Progenitor cell of endocrine pancreas (in vitro differentiated cells): ENCODE measurements around the gene PLCB4. TPM values are rescaled to one million over a fixed set of nuclear protein-coding genes. Genes with fewer than 3 reads are reported as not detected.
"Not testable (repeated sequence)": the region's sequence is repeated elsewhere in the genome, so short reads cannot be mapped to it uniquely, and the experiment has no call there.

Source experiments
- DNase-seq: peaks from one replicate; pipeline ENCODE4 v3.0.0; 2021; ENCODE audit warnings: low spot score; ENCODE audit not compliant: unreplicated experiment
- H3K27ac Mint-ChIP-seq: 2 replicates; pipeline ENCODE4 v1.8.0; 2021; ENCODE audit warnings: mild to moderate bottlenecking, moderate library complexity, mixed read lengths
- H3K27me3 Mint-ChIP-seq: 2 replicates; pipeline ENCODE4 v1.8.0; 2021; ENCODE audit warnings: mixed read lengths
- H3K36me3 Mint-ChIP-seq: 2 replicates; pipeline ENCODE4 v1.8.0; 2022; ENCODE audit warnings: mixed read lengths; ENCODE audit not compliant: insufficient read depth
- H3K4me1 Mint-ChIP-seq: 2 replicates; pipeline ENCODE4 v1.8.0; 2021; ENCODE audit warnings: low read depth, mixed read lengths
- H3K4me3 Mint-ChIP-seq: 2 replicates; pipeline ENCODE4 v1.8.0; 2021; ENCODE audit warnings: low read depth, mild to moderate bottlenecking, moderate library complexity, mixed read lengths
- H3K9me3 Mint-ChIP-seq: 2 replicates; pipeline ENCODE4 v1.8.0; 2021; ENCODE audit warnings: low read depth, mixed read lengths
- total RNA-seq: library from RNA; stranded (reverse); gene quantifications from 2 replicates; pipeline ENCODE4 v1.2.1, GENCODE V29; 2021
- TF ChIP-seq, protein P1 (sequence below): fragments of 200-600 bp; sonication (generic); IDR thresholded peaks from one replicate; pipeline ENCODE4 v1.5.0; 2021; ENCODE audit warnings: antibody characterized with exemption, mild to moderate bottlenecking; ENCODE audit not compliant: unreplicated experiment

PLCB4 gene
- total RNA-seq, 1 donor from 2014 or later: 17.2 TPM

DNA sequence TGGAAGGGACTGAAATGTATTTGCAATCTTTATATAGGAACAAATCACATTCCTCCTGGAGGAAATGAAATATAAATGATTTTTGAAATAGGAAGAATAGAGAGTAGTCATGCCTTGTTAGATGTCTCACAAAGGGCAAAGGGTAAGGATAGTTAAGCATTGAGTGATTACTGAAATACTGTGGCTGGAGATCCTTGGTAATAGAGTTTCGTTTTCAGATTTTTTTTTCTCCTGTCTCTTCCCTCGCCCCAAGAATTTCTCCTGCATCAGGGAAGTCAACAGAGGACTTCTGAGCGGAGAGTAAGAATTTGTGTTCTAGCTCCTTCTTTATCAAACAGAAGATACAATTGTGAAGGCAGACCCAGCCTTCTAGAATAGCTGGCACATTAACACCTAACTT, 79.4 kb downstream of the PLCB4 start:
- Mint-ChIP-seq H3K36me3 (peaks cover 5% of the 10 kb centered on the region), H3K4me1 (no peaks in the 10 kb centered on the region), H3K27ac (no peak overlapping the region), H3K27me3 (no peaks in the 10 kb centered on the region), H3K9me3 (peaks cover 13% of the 10 kb centered on the region), H3K4me3 (no peak overlapping the region)
- DNase-seq: no peak
- TF ChIP-seq, protein P1, sequence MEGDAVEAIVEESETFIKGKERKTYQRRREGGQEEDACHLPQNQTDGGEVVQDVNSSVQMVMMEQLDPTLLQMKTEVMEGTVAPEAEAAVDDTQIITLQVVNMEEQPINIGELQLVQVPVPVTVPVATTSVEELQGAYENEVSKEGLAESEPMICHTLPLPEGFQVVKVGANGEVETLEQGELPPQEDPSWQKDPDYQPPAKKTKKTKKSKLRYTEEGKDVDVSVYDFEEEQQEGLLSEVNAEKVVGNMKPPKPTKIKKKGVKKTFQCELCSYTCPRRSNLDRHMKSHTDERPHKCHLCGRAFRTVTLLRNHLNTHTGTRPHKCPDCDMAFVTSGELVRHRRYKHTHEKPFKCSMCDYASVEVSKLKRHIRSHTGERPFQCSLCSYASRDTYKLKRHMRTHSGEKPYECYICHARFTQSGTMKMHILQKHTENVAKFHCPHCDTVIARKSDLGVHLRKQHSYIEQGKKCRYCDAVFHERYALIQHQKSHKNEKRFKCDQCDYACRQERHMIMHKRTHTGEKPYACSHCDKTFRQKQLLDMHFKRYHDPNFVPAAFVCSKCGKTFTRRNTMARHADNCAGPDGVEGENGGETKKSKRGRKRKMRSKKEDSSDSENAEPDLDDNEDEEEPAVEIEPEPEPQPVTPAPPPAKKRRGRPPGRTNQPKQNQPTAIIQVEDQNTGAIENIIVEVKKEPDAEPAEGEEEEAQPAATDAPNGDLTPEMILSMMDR: no peak

DNA sequence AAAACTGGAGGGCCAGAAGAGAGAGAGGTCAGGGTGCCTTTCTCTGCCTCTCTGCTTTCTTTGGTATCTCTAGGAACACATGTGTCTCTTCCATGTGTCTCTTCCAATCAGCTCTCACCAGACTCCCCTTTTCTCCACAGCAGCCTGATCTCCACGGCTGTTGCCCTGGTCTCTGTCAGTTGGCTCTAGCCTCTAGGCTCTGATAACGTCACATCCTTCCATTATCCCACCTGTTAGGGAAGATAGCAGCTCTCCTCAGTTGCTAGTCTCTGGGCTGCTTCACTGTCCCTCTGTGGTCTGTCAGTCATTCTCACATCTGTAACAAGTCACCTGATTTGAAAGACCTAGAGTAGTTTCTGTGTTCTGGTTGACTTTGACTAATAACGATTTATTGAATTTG, 80.2 kb downstream of the PLCB4 start:
- TF ChIP-seq, protein P1: no peak
- Mint-ChIP-seq H3K4me1 (no peaks in the 10 kb centered on the region), H3K4me3 (no peak overlapping the region)

DNA sequence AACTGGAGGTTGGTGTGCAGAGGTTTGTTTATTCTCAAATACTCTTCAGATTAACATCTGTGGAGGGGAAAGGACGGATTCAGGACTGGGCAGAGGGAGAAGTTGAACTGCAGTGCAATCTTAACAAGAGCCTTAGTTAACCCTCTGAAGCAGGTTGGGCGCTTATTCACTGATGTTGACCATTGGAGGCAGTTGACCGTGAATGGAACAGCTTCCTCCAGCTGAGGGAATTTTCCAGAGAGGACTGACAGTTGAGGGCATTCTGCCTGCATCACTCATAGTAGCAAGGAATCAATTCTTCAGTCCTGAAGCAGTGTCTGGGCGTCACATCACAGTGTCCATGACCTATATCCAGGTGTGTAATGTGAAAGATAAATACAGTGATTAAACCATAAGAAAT, 80.9 kb downstream of the PLCB4 start:
- no peak overlapping the region for H3K27ac Mint-ChIP-seq
- TF ChIP-seq, protein P1: no peak
- no peaks in the 10 kb centered on the region for H3K27me3 Mint-ChIP-seq
- no peaks in the 10 kb centered on the region for H3K4me1 Mint-ChIP-seq
- no peak overlapping the region for H3K4me3 Mint-ChIP-seq
- no peak for DNase-seq
- H3K9me3 Mint-ChIP-seq: peaks cover 17% of the 10 kb centered on the region
- H3K36me3 Mint-ChIP-seq: peaks cover 5% of the 10 kb centered on the region

More for the DNA sequence above, 80.2 kb downstream of the PLCB4 start:
- no peak for DNase-seq
- no peak overlapping the region for H3K27ac Mint-ChIP-seq
- no peaks in the 10 kb centered on the region for H3K27me3 Mint-ChIP-seq
- peaks cover 5% of the 10 kb centered on the region for H3K36me3 Mint-ChIP-seq
- peaks cover 17% of the 10 kb centered on the region for H3K9me3 Mint-ChIP-seq

DNA sequence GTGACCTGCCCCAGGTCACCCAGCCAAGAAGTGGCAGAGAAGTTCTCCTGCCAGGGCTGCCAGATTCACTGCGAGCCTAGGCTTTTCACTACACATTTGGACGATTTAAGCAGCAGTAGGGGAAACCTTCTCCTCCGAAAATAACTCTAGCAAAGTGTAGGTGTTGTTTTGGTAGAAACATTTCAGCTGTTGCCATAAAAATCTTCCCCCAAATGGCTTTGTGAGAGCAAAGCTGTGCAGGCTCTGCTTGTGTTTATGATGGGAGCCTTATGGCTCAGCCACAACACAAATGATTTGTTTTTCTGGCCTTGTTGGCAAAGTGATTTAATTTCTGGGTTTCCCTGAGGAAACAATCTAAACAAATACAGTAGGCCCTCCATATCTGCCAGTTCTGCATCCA, 81.8 kb downstream of the PLCB4 start:
- Mint-ChIP-seq H3K4me3 (no peak overlapping the region), H3K36me3 (peaks cover 5% of the 10 kb centered on the region), H3K4me1 (no peaks in the 10 kb centered on the region), H3K27me3 (no peaks in the 10 kb centered on the region), H3K27ac (no peak overlapping the region), H3K9me3 (peaks cover 15% of the 10 kb centered on the region)
- DNase-seq: no peak
- TF ChIP-seq, protein P1: no peak

DNA sequence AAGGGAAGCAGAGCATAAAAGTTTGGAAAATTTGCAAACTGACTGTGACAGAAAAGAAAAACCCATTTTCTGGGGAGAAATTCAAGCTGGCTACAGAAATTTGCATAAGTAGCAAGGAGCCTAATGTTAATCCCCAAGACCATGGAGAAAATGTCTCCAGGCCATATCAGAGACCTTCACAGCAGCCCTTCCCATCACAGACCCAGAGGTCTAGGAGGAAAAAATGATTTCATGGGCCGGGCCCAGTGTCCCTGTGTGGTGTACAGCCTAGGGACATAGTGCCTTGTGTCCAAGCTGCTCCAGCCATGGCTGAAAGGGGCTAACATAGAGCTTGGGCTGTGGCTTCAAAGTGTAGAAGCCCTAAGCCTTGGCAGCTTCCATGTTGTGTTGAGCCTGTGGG, 83.3 kb downstream of the PLCB4 start:
- H3K4me3 Mint-ChIP-seq, H3K27me3 Mint-ChIP-seq, H3K4me1 Mint-ChIP-seq, H3K36me3 Mint-ChIP-seq, DNase-seq, H3K27ac Mint-ChIP-seq: not testable (repeated sequence)
- H3K9me3 Mint-ChIP-seq: peaks cover 11% of the 10 kb centered on the region

DNA sequence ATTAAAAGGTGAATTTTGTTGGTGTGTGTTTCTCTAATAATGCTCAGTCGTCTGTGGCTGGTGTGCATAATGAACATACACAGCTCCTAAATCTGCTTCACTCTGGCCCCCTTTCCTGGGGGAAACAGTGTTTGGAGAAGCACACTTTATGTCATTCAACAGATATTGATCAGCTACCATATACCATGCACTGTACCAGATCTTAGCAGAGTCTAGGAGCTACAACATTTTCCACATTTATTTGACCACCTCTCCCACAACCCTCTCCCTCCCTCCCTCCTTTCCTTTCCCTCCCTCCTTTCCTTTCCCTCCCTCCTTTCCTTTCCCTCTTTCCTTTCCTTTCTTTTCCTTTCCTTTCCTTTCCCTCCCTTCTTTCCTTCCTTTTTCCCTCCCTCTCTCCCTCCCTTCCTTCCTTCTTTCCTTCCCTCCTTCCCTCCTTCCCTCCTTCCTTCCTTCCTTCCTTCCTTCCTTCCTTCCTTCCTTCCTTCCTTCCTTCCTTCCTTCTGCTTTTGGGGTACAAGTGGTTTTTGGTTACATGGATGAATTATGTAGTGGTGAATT, 85.7 kb downstream of the PLCB4 start:
- TF ChIP-seq, protein P1: no peak
- H3K27me3 Mint-ChIP-seq: no peaks in the 10 kb centered on the region

More for the DNA sequence above, 85.7 kb downstream of the PLCB4 start:
- H3K36me3 Mint-ChIP-seq: peaks cover 5% of the 10 kb centered on the region
- no peak for DNase-seq
- H3K4me3 Mint-ChIP-seq: no peak overlapping the region
- no peaks in the 10 kb centered on the region for H3K4me1 Mint-ChIP-seq
- no peak overlapping the region for H3K27ac Mint-ChIP-seq
- peaks cover 11% of the 10 kb centered on the region for H3K9me3 Mint-ChIP-seq
